ENCODE results near the gene L1CAM.

L1CAM gene

DNA sequence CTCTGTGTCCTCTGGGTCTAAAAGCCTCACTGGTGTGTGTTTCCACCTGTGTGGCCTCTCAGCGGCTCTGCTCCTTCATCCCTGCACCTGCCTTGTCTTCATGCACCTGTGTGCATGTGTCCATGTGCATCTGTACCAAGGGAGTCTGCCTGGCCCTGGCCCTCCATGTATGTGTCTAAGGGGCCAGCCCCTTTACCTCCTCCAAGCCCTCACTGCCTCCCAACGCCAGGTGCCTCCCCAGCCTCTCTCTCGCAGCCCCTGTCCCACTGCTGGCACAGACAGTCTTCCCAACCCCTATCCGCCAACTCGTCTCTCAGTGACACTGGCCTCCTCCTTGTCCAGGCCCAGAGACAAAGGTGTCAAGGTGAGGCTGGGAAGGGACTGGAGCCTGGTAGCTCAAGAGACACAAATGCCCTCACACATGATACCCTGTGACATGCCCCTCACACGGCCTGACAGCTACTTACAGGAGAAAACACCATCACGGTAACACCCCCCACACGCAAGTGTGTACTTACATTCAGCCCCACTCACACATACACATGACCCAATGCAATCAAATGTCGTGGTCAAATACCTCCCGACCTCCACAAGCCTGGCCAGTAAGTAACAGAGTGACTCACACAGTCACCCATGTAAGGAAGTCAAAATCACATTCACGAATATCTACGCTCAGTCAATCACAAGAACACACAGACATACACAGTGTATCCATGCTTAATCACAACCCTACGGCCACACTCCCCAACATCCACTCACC lies 11.4 kb downstream of the L1CAM start:
- DNase-seq, result no peak

DNA sequence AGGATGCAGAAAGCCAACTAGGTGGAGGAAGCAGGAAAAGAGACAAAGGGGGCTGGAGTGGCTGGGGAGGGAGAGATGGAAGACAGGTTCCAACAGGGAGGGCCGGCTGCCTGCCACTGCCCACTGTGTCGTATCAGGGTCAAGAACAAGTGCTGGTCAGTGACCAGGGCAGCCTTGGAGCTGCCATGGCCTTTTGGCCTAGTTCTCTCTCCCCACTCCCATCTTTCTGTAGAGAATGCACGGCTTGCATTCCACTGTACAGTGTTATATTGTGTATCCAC lies 11.9 kb downstream of the L1CAM start:
- DNase-seq, result no peak

DNA sequence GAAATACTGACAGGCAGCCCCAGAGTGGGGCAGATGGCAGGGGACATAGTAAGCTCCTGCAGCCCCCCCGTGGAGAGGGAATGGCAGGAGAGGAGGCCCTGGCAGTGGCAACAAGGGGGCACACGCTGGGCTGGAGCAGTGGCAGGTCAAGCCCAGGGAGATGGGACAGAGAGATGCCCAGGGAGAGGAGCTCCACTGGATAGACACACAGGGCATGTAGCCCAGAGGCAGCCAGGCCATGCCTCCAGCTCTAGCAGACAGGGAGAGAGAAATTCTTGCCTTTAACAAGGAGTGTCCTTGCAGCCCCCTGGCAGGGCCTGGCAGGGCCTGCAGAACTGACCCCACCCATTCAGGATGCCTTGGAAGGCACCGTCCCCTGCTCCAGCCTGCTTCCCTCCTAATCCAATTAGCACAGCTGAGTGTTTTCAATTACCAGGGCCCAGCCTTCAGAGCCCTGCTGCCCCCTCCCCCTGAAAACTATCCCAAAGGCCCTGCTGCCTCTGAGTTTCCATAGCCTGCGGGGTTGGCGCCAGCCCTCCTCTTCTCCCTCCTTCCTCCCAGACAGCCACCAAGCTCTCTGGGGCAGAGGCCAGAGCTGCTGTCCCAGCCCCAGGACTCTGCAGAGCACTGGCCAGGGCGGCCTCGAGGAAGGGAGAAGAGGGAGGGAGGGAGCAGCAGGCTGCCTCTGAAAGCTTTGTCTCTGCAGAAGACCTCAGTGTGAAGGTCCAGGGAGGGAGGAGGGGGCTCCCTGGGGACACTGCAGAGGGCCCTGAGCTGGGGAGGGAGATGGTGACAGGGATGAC lies 12.5 kb downstream of the L1CAM start:
- no peak for DNase-seq

DNA sequence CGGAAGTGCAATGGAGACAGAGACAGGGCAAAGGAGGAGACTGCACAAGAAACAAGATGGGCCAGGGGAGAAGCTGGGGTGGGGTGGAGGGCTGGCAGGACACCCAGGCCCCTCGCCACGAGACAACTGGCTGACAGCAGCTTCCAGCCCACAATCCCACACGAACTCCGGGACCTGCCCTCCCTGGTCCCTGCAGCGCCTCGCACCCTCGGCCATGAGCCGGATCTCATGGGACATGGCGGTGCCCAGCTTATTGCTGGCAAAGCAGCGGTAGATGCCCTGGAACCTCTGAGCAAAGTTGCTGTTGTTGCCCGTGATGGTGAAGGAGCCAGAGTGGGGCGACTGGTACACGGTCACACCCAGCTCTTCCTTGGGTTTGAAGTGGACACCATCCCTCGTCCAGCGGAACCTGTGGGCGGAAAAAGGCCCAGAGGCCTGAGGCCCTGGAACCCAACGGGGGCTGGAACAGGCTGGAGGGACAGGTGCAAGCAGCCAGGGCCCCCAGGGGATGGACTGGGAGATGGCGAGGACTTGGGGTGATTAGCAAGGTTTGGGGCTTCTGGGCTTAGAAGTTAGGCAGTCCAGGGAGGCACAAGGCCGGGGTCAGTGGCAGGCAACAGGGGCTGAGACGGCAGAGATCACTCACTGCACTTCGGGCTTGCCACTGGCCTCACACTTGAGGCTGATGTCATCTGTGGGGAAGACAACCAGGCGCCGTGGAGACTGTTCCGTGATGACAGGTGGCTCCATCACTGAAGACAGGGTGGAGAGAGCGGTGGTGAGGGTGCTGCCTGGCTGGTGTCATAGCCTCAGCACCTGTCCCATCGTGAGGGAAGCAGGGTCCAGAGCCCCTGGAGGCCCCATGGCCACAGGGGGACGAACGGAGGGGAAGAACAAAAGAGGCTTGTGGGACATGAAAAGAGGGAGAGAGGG lies 13.8 kb downstream of the L1CAM start:
- DNase-seq, result no peak

GRCh38 chrX:153871451-153871850 lies 14.5 kb downstream of the L1CAM start:
- no peak for DNase-seq

GRCh38 chrX:153870791-153871360 lies 15.1 kb downstream of the L1CAM start:
- no peak for DNase-seq

DNA sequence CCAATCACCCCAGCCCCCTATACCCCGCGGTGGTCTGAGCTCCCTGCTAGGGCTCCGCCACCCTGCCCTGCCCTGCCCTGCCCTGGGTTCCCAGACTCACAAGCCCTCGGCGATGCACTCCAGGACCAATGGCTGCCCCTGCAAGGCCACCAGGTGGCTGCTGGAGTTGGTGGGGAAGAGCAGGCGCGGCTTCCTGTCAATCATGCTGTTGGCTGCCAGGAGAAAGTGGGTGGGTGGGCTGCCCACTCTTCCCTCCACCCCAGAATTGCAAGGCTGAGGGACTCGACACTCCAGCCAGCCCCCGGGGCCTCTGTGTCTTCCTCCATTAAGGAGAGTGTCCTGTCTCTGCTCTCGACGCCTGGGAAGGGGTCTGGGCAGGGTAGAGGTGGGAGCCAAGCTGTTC lies 15.7 kb downstream of the L1CAM start:
- DNase-seq, result no peak

DNA sequence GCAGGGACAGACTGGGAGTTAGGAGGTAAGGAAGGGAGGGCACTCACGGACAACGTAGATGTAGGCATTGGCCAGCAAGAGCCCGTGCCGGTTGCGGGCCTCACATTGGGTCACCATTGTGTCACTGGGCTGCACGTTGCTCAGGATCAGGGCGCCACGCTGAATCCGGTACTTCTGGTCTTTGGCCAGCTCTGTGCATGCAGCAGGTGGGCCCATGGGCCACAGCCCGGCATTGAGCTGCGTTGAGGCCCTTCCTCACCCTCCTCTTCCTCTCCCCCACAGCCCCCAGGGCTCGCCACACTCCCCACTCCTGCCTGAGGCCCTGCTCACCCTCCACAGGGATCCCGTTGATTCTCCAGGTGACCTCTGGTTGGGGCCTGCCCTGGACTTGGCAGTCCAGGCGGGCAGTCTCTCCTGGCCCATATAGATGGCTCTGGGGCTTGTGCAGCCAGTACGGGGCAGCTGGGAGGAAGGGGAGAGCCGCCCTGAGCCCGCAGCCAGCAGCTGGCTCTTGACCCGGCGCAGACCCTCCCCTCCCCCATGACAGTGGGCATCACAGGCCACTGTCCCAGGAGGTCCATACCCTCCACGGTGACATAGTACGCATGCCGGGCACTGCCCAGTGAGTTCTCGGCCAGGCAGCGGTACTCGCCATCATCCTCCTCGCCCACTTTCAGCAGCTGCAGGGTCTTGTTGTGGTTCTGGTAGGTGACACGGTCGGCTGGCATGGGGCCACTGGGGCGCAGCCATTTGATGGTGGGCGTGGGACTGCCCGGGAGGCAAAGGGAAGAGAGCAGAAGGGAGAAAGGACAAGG lies 16.3 kb downstream of the L1CAM start:
- no peak for DNase-seq

- DNase-seq, result no peak
Measured at GRCh38 chrX:153868576-153869472, 17.1 kb downstream of the L1CAM start.

DNA sequence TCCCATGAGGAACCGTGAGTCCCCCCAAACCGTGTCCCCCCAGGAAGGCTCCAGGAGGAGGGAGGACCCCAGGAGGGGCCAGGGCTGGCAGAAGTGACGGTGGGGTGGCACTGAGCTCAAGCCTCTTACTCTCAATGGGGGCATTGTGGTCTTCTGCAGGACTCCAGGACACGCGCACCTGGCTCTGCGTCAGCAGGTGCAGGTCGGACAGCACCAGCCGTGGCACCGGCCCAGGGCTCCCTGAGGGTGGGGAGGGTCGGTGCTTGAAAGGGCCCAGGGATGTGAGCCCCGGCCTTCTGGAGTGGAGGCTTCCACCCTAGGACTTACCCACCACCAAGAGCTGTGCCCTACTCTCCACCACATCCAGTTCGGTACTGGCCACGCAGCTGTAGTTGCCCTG lies 18.3 kb downstream of the L1CAM start:
- DNase-seq, result no peak

DNA sequence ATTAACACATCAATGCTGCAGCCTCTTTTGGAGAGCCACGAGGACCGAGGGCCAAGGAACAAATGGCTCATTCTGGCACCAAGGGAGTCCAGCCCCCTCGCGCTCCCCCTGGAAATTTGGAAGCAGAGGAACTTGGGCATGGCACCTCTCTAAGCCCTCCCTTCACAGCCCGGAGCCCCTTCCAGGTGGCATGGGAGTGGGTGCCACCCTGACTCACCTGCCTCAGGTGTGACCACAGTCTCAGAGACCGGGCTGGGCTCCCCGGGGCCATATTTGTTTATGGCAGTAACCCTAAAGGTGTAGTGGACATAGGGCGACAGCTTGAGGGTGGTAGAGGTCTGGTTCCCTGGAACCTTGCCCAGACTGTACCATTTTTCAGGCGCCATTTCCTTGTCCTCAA lies 18.8 kb downstream of the L1CAM start:
- peak; percentile 28 for DNase-seq

GRCh38 chrX:153866302-153867019 lies 19.5 kb downstream of the L1CAM start:
- DNase-seq, result no peak

- no peak for DNase-seq
Measured at GRCh38 chrX:153865685-153866084, 20.3 kb downstream of the L1CAM start.

DNA sequence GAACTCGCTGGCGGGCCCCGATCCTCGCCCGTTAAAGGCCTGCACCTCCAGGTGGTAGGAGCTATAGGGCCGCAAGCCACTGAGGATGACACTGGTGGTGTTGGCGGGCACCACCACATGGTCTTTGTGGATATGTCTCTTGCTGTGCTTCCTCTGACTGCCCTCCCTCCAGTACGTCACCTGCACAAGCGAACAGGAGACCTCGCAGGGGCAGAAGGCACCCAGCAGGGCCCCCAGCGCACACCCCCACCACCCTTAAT lies 20.7 kb downstream of the L1CAM start:
- DNase-seq, result no peak

- no peak for DNase-seq
Measured at GRCh38 chrX:153864561-153865320, 21.2 kb downstream of the L1CAM start.

- DNase-seq, result no peak
Measured at GRCh38 chrX:153864101-153864500, 21.9 kb downstream of the L1CAM start.

GRCh38 chrX:153863251-153863991 lies 22.6 kb downstream of the L1CAM start:
- DNase-seq, result no peak

DNA sequence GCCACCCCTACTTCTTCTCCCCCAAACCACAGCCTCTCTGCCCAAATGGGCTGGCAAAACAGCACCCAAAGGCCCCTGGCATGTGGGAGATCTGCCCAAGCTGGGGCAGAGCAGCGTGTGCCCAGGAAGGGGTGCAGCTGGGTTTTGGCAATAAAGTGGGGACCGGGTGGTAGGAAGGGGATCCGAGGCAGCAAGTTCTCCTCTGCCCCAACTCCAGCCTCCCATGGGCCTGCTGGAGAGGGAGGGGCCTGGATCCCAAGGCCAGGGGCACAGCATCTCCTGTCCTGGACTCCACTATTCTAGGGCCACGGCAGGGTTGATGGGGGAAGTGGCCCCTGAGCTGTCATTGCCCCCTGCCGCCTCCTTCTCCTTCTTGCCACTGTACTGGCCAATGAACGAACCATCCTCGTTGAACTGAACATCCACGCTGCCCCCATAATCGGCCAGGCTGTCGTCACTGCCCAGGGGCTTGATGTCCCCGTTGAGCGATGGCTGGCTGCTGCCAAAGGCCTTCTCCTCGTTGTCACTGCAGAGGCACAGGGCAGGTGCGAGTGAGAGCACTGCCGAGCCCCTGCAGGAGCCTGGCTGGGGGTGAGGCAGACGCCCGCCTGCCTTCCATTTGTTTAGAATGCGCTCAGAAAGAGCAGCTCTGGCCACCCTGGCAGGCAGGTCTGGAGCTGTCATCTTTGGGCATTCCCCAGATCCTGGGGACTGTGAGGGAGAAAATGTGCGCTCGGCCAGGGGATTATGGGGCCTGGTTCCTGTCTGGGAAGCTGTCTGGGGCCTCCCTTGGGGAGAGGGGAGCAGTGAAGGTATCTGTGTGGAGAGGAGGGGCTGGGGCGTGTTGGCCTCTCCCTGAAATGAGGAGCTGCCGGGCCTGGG lies 23.4 kb downstream of the L1CAM start:
- DNase-seq, result no peak
